Measurements from ENCODE around the gene RUSF1.

DNA sequence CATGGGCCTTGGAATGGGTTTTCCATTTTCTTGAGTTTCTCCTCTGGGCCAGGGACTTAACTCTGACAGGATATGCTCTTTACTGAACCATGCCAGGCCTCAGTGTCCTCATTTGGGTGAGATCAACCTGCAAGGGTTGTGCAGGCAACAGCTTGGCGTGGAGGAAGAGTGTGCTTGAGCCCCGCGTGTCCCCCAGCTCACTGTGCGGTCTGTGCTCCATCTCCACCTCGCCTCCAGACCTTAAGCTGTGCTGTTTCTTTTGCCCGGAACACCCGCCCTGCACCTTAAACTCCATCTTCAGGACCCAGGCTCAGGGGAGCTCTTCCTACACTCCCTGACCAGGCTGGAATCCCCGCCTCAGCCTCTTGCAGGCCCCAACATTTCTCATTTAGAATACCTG is 9.7 kb downstream of the RUSF1 start:
- TF ChIP-seq, protein P1, sequence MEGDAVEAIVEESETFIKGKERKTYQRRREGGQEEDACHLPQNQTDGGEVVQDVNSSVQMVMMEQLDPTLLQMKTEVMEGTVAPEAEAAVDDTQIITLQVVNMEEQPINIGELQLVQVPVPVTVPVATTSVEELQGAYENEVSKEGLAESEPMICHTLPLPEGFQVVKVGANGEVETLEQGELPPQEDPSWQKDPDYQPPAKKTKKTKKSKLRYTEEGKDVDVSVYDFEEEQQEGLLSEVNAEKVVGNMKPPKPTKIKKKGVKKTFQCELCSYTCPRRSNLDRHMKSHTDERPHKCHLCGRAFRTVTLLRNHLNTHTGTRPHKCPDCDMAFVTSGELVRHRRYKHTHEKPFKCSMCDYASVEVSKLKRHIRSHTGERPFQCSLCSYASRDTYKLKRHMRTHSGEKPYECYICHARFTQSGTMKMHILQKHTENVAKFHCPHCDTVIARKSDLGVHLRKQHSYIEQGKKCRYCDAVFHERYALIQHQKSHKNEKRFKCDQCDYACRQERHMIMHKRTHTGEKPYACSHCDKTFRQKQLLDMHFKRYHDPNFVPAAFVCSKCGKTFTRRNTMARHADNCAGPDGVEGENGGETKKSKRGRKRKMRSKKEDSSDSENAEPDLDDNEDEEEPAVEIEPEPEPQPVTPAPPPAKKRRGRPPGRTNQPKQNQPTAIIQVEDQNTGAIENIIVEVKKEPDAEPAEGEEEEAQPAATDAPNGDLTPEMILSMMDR (IDR thresholded peaks at IDR 0.05; ENCODE audit: insufficient read depth, low read length, poor library complexity, severe bottlenecking) = no peak
- no peak for TF ChIP-seq EZH2phosphoT487 (conservative IDR thresholded peaks at IDR 0.05; ENCODE audit: low read length)
